Measurements from ENCODE around the gene TRPV2.

The TRPV2 gene

DNA sequence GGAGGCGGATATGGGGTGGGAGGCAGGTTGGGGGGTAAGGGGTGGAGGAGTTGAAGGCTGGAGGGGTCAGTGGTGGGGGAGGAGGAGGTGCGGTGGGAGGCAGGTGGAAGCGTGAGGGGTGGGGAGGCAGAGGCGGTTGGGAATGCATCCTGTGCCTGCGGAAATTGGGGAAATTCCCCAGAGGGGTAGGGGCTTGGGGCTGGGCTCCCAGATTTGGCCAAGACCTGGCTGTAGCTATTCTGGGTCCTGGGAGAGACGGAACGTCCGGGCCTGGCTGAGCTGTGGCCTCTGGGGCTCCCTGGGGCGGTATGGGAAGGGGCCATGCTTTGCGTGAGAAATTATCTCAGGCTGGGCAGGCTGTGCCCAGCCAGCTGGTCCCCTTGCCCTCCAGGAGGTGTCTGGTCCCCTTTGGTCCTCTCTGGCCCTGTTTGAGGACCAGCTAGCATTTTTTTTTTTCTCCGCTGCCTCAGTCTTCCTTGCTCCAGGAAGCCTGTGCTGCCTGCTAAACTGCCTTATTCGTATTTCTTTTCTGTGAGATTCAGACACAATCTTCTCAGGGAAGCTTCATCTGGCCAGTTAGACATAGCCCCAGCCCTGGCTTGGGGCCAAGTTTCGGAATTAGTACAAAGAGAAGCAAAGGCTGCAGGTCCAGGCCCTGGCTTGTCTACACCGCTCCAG lies 7.3 kb upstream of the TRPV2 start:
- DNase-seq = no peak

GRCh38 chr17:16417399-16417798 lies 2.0 kb downstream of the TRPV2 start:
- no peak for DNase-seq

DNA sequence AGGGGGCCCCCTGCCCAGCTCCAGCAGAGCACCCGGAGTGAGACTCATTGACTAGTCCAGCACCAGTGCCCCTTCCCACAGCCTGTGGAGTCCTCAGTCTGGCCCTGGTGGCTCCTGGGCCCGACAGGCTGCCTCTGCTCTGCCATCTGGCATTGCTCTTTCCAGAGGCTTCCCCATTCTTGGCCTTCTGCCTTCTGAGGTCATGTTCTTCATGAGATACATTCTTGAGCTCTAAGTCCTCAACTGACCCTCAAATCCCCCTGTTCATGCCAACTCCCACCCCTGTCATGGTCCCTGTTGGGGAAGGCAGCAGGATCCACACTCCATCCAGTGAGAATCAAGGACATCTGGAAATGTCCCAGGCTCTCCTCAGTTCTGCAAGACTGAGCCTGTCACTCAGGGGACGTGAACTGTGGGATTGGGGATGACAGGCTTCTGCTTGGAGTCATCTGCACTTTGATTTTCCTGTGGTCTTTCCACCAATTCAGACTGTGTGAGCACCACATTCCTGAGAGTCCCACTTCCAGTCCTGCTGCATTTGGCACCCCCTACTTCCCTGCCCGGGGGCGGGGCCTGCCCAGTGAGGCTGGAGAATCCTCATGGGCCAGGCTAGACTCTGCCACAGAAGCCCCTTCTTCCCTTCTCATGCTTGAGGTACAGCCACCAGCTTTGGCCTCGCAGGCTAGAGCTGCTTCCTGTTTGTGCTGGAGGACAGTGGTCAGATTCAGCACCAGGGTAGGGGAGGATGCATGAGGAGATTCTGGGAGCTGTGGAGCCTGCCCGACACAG lies 2.7 kb downstream of the TRPV2 start:
- DNase-seq = no peak

DNA sequence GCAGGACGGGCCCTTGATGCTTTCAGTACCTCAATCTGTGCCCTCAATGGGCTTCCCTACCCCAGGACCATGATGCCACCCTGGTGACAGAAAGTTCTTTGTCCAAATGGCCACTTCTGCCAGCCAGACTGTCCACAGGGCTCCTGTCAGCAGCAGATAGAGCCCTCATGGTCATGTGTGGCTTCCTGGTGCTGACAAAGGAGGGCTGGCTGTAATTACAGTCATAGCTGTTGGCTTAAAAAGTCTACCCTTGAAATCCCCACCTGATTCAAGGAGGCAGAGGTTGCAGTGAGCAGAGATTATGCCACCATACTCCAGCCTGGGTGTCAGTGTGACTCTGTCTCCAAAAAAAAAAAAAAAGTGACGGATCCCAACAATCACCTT lies 3.3 kb downstream of the TRPV2 start:
- no peak for DNase-seq

GRCh38 chr17:16419074-16419928 lies 3.9 kb downstream of the TRPV2 start:
- peak; percentile 51 for DNase-seq

- DNase-seq = no peak
Observed at GRCh38 chr17:16419929-16420271, 4.5 kb downstream of the TRPV2 start.

GRCh38 chr17:16422416-16422815 lies 7.0 kb downstream of the TRPV2 start:
- DNase-seq = no peak

DNA sequence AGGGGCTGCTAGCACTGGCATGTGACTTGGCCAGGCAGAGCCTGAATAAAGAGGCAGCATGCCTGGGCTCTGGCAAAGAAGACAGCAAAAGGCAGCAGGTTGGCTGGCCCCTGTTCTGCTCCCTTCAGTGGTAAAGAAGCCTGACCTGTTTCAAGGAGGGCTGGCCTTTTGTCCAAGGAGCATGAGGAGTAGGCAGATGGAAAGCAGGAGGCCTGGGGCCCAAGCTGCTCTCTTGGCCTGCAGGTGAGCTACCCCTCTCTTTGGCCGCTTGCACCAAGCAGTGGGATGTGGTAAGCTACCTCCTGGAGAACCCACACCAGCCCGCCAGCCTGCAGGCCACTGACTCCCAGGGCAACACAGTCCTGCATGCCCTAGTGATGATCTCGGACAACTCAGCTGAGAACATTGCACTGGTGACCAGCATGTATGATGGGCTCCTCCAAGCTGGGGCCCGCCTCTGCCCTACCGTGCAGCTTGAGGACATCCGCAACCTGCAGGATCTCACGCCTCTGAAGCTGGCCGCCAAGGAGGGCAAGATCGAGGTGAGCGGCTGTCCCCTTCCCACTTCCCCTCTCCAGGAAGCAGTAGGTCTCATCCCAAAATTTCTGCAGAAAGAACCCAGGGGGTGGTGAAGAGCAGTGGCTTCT lies 8.0 kb downstream of the TRPV2 start:
- DNase-seq = no peak

DNA sequence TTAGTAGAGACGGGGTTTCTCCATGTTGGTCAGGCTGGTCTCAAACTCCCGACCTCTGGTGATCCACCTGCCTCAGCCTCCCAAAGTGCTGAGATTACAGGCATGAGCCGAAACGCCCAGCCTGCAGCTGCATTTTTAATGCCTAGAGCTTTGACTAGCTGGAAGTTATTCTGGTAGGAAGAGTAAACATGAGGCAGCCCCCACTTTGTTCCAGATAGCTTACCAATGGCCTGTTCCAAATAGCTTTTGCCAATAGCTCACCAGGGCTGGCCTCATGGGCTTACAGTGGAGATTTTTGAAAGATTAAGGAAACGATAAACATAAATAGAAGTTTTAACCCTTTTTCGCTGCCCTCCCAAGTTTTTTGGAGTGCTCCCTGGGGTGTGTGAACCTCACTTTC lies 9.8 kb downstream of the TRPV2 start:
- DNase-seq = no peak

DNA sequence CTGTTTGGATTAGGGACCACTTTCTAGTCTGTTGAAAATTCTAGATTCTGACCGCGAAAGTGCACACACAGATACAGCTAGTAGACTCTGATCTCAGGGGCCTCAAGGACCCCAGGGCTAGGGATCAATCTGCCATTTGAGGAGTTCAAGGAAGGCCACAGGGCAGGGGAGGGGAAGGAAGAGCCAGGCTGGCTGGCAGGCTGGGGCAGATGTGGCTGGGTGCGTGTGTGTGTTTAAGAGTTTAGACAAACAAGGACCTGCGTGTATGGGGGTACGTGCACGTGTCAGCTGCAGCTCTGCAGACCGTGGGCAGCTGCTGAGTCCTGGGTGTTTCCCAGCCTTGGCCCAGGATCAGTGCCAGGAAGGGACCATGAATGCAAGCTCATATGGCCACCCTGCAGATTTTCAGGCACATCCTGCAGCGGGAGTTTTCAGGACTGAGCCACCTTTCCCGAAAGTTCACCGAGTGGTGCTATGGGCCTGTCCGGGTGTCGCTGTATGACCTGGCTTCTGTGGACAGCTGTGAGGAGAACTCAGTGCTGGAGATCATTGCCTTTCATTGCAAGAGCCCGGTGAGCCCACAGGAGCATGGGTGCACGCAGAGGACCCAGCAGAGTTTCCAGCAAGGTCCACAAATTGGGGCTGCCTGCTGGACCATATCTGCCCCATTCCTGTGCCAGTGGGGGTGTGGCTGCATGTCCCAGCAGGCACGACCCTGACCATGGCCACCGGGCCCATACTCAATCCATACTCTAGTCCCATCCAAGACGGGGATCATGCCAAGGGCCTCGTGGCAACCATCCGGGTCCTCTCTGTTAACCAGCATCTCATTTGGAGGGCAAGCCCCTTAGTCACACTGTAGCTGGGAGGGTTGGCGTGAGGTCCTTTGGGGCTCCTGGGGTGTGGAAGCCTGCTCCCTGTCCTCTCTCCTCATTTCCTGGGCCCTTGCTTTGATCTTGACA lies 10.6 kb downstream of the TRPV2 start:
- no peak for DNase-seq

DNA sequence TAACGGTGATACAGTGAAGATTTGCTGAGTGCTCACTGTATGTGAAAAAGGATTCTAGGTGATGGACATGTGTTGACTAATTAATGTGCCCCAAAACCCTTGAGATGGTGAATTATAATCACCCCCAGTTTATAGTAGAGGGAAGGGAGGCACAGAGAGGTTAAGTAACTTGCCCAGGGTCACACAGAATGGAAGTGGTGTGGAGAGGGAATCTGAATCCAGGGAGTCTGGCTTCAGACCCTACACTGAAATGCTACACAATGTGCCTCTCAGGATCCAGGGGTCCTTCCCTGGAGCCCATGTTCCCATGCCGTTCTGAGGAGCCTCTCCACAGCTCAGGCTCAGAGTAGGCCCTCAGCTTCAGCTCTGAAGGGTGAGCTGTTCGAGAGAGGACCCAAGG lies 11.6 kb downstream of the TRPV2 start:
- no peak for DNase-seq

DNA sequence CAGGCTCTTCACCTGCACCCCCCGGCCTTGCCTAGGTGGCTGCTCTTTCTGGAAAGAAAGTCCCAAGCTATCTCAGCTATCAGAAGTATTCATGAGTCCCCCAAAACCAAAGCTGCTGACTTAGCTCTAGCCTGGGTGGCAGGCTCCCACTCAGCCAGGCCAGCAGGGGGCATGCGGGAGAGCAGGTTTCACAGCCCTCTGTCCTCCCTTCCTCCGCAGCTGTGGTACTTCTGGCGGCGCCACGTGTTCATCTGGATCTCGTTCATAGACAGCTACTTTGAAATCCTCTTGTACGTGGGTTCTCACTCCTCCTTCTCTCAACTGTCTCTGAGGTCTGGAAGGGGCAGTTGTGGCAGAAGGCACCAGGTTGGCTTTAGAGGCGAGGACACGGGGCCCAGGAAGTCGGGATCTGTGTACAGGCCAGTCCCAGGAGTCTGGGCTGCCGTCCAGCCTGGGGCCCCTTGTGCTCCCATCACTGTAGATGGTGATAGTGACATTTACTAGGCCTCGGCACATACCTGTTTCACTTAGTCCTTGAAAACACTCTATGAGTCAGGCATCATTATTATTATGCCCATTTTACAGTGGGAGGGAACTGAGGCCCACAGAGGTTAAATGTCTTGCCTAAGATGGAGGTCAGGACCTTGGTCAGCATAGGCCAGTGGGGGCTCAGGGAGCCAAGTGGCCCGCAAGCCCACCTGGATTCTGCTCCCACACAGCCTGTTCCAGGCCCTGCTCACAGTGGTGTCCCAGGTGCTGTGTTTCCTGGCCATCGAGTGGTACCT lies 12.9 kb downstream of the TRPV2 start:
- no peak for DNase-seq

DNA sequence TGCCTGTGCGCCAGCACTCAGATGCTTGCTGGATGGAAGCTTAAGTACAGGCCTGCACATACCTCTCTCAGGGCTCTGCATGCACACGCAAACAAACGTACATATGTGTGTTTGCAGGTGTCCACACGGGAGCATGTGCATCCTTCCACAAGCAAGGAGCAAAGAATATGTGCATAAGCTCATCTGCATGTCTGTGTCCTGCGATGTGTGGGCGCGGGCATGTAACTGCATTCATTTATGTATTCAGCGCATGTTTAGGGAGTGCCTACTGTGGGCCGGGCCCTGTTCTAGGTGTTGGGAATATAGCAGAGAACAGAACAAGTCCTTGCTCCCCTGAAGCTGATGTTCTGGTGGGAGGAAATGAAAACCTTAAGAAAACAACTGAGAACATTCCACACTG lies 13.7 kb downstream of the TRPV2 start:
- no peak for DNase-seq

DNA sequence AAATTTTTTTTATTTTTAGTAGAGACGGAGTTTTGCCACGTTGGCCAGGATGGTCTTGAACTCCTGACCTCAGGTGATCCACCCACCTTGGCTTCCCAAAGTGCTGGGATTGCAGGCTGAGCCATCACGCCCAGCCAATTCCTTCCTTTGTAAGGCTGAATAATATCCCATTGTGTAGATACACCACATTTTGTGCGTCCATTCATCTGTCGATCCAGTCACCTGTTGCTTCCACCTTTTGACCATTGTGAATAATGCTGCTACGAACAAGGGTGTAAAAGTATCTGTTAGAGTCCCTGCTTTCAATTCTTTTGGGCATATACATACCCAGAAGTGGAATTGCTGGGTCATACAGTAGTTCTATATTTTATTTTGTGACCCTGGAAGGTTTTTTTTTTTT lies 15.3 kb downstream of the TRPV2 start:
- DNase-seq = no peak

DNA sequence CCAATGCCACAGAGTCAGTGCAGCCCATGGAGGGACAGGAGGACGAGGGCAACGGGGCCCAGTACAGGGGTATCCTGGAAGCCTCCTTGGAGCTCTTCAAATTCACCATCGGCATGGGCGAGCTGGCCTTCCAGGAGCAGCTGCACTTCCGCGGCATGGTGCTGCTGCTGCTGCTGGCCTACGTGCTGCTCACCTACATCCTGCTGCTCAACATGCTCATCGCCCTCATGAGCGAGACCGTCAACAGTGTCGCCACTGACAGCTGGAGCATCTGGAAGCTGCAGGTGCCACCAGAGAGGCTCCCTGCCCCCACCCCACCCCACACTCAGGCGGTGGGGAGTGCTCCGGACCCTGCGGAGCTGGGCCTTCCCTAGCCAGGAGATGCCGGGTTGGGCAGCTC lies 16.6 kb downstream of the TRPV2 start:
- DNase-seq = no peak

DNA sequence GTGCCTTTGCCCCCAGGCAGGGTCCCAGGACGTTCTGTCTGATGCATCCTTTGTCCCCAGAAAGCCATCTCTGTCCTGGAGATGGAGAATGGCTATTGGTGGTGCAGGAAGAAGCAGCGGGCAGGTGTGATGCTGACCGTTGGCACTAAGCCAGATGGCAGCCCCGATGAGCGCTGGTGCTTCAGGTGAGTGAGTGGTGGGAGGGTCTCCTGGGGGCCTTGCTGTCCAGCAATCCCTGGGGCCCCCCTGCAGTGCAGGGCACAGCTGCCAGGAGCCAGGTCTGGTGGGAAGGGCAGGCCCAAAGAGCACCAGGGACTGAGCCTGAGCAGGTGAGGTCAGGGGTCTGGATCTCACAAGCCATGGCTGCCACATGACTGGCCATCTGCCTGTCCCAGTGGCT lies 18.1 kb downstream of the TRPV2 start:
- no peak for DNase-seq

DNA sequence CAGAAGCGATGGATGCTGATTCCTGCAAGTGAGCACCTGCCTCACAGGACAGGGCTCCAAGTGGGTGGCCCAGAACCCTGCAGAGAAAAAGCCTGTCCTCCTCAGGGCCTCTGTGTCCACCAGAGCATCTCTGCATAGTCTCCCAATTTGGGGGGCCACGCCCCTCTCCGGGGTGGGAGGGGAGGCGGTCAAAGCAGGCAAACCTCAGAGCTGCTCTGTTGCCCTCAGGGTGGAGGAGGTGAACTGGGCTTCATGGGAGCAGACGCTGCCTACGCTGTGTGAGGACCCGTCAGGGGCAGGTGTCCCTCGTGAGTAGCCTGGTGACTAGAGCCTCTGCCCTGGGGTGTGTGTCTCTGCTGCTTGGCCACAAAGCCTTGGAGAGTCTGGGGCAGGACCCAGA lies 19.3 kb downstream of the TRPV2 start:
- DNase-seq = no peak

DNA sequence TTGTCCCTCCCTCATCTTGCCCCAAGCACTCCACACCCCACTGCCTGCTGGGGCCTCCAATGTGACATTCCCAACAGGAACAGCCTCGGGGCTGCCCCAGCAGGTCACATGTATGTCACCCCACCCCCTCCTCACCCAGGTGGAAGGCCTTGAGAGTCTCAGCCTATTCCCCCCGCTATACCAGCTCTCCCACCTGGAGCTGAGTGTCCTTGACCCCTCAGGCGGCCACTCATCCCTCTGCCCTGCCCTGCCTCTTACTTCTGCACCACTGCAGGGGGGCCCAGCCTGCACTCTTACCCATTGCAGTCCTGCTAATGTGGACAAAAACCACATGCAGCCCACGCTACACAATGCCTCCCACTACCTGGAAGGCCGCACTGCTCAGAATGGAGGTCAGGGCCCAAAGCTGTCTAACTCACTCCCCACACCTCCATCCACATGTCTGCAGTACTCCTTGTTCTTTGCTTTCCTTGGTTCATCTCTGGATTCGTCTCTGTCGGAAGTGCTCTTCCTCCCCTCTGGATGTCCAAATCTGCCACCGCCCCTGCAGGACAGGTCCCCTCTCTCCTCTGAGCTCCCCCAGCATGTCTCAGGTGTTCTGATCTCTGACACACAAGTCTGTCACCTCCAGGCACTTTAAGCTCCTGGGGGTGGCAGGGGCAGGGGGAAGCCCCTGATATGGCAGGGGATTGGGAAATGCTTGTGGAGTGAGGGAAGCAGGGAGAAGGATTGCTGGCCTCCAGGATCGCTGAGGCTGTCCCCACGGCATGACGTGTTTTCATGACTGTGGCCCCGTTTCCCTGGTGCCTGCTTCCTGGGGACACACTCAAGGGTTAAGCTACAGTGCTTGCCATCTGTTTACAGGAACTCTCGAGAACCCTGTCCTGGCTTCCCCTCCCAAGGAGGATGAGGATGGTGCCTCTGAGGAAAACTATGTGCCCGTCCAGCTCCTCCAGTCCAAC lies 20.8 kb downstream of the TRPV2 start:
- DNase-seq = no peak

DNA sequence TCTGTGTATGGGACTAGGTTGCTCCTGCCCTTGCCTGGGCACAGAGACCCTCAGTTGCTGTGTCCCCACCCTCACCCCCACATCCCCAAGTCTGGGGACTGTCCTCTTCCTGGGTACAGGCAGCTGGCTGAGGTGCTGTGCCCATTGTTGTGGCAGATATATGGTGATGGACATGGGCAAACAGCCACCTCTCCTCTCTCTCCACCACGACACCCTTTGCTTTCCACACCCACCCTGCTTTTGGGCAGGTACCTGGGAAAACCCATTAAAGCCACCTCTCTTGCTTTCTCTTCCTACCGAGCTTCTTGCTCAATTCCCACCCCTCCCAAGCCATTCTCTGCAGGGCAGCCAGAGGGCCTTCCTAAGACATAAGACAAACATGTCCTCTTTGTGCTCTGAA lies 21.7 kb downstream of the TRPV2 start:
- DNase-seq = no peak

- no peak for DNase-seq
Observed at GRCh38 chr17:16438173-16438556, 22.8 kb downstream of the TRPV2 start.

Measured in activated T-cell treated with anti-CD3 and anti-CD28 coated beads for 4 hours (primary cell).